GM19193 (cell line): ENCODE results near the gene MRPS27.

ENCODE experiments used
- POLR2A ChIP-seq: IDR thresholded peaks from 4 replicates; pipeline ENCODE4 v1.6.1; 2011; ENCODE audit not compliant: insufficient read depth, insufficient read length; ENCODE audit errors: extremely low read depth

MRPS27 gene

DNA sequence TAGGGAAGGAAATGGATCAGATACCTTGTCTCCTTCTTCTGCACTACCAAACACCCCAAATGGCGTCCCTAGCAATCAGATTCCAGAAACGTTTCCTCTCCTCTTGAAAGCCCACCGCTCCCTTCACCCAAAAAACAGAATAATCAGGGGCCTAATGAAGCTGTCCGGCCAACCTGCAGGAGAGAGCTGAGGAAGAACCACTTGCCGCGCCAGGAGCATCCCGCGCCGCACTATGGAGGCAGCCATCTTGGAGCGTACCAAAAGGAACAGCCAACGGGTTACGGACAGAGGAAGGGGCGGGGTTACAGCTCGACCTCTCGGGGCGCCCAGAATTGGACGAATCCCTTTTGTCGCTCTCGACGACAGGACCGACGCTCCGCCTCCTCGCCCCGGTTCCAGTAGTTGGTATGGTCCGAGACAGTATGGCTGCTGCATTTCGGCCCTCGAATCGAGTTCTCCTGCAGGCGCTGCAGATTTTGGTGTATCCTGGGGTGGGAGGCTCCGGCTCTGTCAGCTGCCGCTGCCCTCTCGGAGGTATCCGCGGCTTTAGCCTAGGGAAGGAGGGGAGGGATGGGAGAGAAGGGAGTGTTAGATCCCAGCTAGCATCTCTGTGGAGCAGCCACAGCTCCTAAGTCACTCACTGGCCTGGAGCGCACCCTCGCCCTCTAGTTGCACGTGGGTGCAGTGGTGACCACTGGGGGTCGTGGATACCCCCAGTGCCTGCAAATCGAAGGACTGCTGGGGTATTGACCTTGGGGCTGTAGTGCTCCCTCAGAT lies at the start of gene MRPS27, which contains the start of gene PTCD2:
Gene MRPS27, minus strand, starts transcription at position 265 of the 777 bp plus-strand sequence. Its CDS starts 19 bp downstream, at position 246.
Gene PTCD2, plus strand, starts transcription at position 398 of the 777 bp plus-strand sequence. Its CDS starts 10 bp downstream, at position 408.
- peak; percentile 94 for TF ChIP-seq POLR2A

DNA sequence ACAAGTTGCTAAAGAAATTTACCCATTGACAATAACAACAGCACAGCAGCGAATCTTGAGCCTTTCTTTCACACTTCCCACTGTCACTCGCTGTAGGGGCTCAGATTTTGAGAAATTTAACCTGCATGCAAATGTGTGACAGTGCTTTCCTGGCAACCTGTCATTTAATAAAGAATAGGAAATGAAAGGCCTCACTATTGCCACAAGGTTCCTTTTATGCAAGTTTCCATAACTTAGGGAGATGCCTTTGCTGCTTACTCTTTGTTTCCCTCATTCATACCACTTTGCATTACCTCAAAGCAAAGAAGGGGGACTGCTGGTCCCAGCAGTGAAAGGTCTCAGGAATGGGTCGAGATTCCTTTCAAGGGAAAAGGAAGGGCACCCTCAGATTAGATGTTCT lies 49.7 kb upstream of the MRPS27 start:
- TF ChIP-seq POLR2A: no peak

DNA sequence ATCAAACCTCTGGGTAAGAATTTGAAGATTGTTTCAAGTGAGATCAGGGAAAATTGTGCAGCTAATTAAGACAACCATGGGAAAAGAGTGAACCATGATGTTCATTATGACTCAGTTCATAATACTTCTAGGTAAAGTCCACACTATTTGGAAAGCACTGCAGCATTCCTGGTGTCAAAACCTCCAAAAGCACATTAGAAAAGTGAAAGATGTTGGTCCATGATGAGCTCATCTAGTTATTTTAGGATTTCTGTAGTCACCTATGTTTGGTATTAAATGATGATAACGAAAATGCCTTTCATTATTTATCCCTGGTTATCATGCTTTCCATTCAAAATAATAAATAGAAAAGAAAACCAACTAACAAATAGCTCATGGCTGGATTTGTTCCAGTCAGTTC lies 49.3 kb upstream of the MRPS27 start:
- TF ChIP-seq POLR2A: no peak

DNA sequence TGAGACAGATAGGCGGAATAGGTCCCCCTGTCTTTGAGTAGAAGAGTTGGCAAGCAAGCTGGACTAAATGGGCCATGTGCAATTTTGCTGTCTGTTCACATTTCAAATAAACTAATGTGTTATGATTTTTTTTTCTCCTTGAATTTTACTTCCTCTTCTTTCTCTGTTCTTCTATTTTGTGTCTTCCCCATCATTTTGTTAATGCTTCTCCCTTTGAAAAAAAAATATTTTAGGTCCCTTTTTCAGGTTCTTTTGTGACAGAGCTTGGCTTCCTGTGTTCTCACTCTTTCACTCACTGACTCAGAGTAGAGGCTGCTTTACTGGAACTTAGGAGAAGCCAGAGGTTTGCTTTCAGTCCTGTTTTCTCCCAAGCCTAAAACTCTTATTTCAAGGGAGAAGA lies 48.2 kb upstream of the MRPS27 start:
- TF ChIP-seq POLR2A: no peak

DNA sequence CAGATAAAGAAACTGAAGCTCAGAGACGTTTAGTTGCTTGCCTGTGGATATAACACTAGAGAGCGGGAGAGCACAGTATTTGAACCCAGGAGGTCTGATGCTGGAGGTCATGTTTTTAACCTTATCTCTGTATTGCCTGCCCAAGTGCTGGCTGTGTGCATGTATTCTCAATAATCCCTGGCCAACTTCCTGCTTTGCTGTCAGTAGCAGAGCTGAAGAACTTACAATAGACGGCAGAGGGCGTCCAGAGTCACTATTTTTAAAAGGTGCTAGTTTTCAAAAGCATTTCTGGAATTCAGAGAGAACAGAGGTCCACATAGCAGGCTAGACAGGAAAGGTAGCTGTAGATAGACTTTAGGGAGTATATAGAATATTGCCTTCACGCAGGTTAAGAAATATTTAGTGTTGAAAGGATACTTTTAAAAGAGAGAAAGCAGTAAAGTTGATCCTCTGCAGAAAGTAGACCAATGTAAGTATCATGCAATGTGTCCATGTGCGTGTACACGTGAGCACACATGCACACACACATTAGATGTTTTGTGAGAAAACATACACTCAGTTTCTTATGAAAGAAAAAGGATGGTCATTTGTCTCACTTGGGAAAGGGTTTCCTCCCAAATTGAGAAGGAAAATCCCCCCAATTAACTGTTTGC lies 46.4 kb upstream of the MRPS27 start:
- no peak for TF ChIP-seq POLR2A

DNA sequence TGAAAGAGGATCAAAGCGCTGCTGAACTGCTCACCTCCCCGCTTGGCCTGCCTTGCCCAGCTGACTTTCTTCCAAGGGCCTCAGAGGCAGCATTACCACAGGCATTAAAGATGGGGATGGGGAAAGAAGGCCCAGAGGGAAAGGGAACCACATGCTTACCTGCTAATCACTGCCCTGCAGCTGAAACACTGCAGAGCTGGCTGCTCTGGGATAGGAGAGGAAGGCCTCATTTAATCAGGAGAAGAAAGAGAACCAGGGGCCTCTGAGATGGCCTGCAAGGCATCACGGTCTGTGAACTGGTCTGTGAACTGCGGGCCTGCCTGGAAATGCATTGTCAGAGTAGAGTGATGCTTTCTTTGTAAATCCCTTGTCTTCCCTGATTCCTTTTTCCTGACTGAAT lies 44.9 kb upstream of the MRPS27 start:
- no peak for TF ChIP-seq POLR2A

DNA sequence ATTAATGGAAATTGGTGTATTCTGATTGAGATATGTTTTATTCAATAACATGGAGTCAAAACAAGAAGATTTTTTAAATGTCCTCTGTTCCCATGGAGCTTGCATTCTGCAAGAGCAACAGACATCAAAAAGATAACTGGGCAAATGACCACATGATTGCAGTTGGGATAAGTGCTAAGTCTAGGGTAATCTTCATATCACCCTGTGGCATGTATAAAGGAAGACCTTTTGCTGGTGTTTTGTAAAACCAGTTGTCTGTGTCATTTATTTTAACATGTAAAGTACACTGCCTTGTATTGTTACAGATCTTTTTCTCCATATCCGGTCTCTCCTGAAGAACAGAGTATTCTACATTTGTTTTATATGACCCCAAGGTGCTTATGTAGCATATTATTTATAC lies 44.1 kb upstream of the MRPS27 start:
- no peak for TF ChIP-seq POLR2A

DNA sequence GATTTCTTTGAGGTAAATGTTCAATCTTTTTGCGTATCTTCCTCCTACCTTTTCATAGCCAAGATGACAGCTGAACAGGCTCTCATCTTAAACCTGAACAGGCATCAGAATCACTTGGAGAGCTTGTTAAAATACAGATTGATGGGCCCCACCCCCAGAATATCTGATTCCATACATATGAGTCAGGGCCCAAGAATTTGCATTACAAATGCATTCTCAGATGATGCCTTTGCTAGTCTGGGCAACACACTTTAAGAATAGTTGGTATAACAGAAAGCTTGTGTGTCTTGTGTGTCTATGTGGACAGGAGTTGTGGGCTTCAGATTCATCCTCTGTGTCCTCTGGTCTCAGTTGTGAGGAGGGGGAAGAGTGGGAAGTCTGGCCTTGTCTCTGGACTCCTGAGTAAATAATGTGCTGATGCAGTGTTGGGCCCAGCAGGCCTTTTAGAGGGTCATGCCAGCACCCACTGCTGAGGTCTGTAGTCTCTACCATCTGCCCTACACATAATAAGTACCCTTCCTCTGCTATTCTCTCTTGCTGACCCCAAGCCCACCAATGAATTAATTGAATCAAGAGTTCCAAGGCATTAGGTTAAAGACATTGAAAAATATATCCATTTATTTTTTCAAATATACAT lies 43.2 kb upstream of the MRPS27 start:
- no peak for TF ChIP-seq POLR2A

DNA sequence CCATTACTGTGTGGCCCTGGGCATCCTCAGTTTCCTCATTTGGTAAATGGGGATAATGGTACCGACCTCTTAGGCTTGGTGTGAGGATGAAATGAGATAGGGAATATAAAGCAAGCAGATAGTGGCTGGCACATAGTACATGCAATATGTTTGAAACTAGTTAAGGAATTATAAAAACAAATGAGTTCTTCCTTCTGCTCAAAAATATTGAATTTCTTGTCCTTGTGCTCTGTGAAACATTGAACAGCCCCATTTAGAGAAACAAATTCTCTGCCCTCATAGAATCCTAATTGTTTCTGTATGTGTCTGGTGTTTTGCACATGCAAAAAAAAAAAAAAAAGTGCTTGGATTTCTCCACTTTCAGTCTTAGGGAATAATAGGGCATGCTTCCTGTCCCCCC lies 39.8 kb upstream of the MRPS27 start:
- no peak for TF ChIP-seq POLR2A

DNA sequence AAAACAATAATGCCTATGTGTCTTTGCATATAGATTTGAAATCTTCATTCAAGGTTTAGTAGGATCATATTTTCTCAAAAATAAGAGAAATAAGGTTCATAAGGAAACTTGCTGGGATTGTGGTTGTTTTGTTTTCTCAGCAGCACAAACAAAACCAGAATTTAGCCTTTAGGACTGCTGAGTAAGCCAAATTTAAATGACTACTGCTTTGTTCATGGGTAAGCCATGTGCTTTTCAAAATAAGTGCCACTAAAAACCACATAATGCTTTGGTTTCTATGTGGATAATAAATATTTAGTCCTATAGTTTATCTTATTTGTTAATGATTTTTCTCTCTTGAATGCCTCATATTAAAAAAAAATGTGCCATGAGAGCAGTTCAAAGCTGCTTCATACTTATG lies 38.9 kb upstream of the MRPS27 start:
- TF ChIP-seq POLR2A: no peak

DNA sequence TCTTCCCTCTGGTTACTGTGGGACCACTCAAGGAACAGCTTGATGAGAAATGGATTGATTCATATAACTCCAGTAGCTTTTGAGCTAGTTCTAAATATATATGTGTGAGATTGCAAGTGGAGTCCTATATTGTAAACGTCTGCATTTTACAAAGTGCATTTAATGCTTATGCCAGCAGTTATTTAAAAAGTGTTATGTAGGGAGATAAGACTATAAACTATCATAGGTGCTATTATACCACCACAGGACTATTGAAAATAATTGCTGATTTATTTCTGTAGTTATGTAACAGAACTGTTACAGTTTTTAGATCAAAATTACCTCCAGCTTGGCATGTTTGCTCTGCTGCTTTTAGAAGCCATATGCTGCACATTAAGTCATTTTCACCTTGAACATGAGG lies 36.3 kb upstream of the MRPS27 start:
- TF ChIP-seq POLR2A: no peak

DNA sequence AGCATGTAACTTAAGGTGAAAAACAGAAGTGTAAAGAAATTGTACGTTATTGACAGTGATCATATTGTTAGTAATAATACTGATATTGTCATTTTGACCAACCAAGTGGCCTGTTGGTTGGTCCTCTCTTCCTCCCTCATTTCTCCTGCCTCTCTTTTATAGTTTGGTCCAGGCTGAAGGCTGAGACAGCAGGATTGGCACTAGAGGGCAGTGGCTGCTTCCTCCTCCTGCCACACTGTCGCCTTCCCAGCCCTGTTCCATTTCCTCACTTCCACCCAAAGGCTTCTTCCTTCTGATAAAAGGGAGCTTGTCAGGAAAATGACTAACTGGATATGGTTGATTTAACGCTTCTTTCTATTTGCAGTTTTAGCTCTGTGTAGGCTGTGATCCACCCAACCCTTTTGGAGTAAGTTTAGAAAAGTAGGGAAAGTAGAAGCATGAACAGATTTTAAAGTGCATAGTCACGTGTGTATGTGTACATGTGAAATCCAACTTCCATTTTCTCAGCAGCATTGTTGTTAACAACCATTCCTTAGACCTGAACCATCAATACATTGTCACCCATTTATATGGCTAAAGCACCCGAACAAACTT lies 35.8 kb upstream of the MRPS27 start:
- no peak for TF ChIP-seq POLR2A

DNA sequence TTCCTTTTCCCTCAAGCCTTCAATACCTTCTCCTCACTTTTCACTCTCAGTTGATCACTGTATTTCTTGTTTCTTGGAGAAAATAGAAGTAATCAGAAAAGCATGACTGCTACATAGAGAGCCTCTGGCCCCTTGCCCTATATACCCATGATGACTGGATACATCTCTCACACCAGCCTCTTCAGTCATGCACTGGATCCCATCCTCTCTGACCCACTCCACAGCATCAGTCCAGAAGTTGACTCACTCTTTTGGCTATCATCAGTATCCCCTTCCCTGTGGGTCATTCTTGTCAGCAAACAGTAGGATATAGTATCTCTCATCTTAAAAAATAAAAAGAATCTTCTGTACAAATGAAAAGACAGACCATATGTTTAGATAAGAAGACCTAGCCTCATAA lies 33.0 kb upstream of the MRPS27 start:
- no peak for TF ChIP-seq POLR2A

DNA sequence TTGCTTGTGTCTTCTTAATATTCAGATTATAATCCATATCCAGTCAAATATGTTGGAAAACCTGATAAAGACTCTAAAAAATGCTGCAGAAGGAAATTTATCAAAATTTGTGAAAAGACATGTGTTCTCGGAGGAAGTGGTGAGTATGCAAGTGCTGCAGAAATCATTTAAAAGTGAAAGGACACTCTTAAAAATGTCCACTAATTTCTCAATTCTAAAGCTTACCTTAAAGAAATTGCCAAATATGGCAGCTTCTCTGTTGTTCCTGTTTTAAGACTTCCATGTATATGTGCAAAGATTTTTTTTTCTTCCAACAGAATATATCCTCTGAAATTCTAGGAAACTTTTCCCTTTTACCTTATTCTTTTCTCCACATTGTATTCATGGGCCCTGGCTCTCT lies 32.6 kb upstream of the MRPS27 start:
- no peak for TF ChIP-seq POLR2A

DNA sequence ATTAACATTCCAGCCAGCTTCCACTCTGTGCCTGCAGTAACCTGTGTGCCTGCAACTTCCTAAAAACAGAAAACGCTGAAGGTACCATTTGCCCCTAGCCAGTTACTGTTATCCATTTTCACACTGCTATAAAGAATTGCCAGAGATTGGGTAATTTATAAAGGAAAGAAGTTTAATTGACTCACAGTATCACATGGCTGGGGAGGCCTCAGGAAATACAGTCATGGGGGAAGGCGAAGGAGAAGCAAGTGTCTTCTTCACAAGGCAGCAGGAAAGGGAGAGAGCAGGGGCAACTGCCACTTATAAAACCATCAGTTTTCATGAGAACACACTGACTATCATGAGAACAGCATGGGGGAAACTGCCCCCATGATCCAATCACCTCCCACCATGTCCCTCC lies 31.3 kb upstream of the MRPS27 start:
- no peak for TF ChIP-seq POLR2A
